NCI-H146 treated with DMSO at 0.1 percent for 48 hours (cell line): ENCODE data around the gene GAST.
"Not testable (repeated sequence)": the region's sequence is repeated elsewhere in the genome, so short reads cannot be mapped to it uniquely, and the experiment has no call there.

Experiments used
- DNase-seq: peaks from one replicate; lab custom pipeline; 2025; ENCODE audit not compliant: unreplicated experiment; lab: John Stamatoyannopoulos, UW

The GAST gene

GRCh38 chr17:41683441-41684007 is 28.6 kb upstream of the GAST start:
- no peak for DNase-seq

GRCh38 chr17:41684035-41684434 is 28.1 kb upstream of the GAST start:
- DNase-seq, result no peak

GRCh38 chr17:41685753-41686152 is 26.4 kb upstream of the GAST start:
- not testable (repeated sequence) for DNase-seq

GRCh38 chr17:41686281-41686680 is 25.9 kb upstream of the GAST start:
- DNase-seq, result no peak

GRCh38 chr17:41687828-41688640 is 24.1 kb upstream of the GAST start:
- peak; percentile 47 for DNase-seq

GRCh38 chr17:41688641-41689496 is 23.3 kb upstream of the GAST start, which contains the start of gene EIF1:
Gene EIF1, plus strand, starts transcription at chr17:41688885. Its CDS starts 154 bp downstream, at chr17:41689039.
- peak; percentile 98 for DNase-seq

- peak; percentile 53 for DNase-seq
Measured at GRCh38 chr17:41689497-41690299, 22.4 kb upstream of the GAST start.

GRCh38 chr17:41690497-41690896 is 21.6 kb upstream of the GAST start:
- no peak for DNase-seq

- DNase-seq, result no peak
Measured at GRCh38 chr17:41691031-41691777, 20.9 kb upstream of the GAST start.

GRCh38 chr17:41692722-41693521 is 19.2 kb upstream of the GAST start:
- no peak for DNase-seq

GRCh38 chr17:41695134-41695661 is 16.9 kb upstream of the GAST start:
- no peak for DNase-seq

- peak; percentile 33 for DNase-seq
Measured at GRCh38 chr17:41695954-41696757, 16.0 kb upstream of the GAST start.

- DNase-seq, result no peak
Measured at GRCh38 chr17:41697122-41697962, 14.8 kb upstream of the GAST start.

GRCh38 chr17:41700843-41701242 is 11.3 kb upstream of the GAST start:
- not testable (repeated sequence) for DNase-seq

GRCh38 chr17:41702712-41703111 is 9.4 kb upstream of the GAST start:
- DNase-seq, result no peak

GRCh38 chr17:41705271-41705991 is 6.7 kb upstream of the GAST start:
- DNase-seq, result no peak
